SU-DHL-6 (cell line): ENCODE measurements around the gene ANKRD36.
"Not testable (repeated sequence)": the region's sequence is repeated elsewhere in the genome, so short reads cannot be mapped to it uniquely, and the experiment has no call there.

Experiments
- EZH2phosphoT487 ChIP-seq: fragments of 200-600 bp; sonication (generic), shearing (Covaris generic); conservative IDR thresholded peaks from 2 replicates; pipeline ENCODE4 v1.6.1; 2018; ENCODE audit warnings: mild to moderate bottlenecking, antibody characterized with exemption, low read length, moderate library complexity, mixed read lengths
- TF ChIP-seq, protein P1 (sequence below): fragments of 200-600 bp; sonication (generic); IDR thresholded peaks from one replicate; pipeline ENCODE4 v1.5.1; 2017; ENCODE audit warnings: antibody characterized with exemption, mild to moderate bottlenecking, low read length, moderate library complexity; ENCODE audit not compliant: insufficient read depth, poor library complexity, severe bottlenecking

DNA sequence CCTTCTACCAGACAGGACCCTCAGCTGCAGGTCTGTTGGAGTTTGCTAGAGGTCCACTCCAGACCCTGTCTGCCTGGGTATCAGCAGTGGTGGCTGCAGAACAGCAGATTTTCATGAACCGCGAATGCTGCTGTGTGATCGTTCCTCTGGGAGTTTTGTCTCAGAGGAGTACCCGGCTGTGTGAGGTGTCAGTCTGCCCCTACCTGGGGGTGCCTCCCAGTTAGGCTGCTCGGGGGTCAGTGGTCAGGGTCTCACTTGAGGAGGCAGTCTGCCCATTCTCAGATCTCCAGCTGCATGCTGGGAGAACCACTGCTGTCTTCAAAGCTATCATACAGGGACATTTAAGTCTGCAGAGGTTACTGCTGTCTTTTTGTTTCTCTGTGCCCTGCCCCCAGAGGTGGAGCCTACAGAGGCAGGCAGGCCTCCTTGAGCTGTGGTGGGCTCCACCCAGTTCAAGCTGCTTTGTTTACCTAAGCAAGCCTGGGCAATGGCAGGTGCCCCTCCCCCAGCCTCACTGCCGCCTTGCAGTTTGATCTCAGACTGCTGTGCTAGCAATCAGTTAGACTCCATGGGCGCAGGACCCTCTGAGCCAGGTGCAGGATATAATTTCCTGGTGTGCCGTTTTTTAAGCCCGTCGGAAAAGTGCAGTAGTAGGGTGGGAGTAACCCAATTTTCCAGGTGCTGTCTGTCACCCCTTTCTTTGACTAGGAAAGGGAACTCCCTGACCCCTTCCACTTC, 118.1 kb downstream of the ANKRD36 start:
- TF ChIP-seq, protein P1, sequence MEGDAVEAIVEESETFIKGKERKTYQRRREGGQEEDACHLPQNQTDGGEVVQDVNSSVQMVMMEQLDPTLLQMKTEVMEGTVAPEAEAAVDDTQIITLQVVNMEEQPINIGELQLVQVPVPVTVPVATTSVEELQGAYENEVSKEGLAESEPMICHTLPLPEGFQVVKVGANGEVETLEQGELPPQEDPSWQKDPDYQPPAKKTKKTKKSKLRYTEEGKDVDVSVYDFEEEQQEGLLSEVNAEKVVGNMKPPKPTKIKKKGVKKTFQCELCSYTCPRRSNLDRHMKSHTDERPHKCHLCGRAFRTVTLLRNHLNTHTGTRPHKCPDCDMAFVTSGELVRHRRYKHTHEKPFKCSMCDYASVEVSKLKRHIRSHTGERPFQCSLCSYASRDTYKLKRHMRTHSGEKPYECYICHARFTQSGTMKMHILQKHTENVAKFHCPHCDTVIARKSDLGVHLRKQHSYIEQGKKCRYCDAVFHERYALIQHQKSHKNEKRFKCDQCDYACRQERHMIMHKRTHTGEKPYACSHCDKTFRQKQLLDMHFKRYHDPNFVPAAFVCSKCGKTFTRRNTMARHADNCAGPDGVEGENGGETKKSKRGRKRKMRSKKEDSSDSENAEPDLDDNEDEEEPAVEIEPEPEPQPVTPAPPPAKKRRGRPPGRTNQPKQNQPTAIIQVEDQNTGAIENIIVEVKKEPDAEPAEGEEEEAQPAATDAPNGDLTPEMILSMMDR, result not testable (repeated sequence)
- not testable (repeated sequence) for TF ChIP-seq EZH2phosphoT487
